Activated CD8-positive, alpha-beta T cell treated with anti-CD3 and anti-CD28 coated beads for 36 hours (primary cell): ENCODE results near the gene TANK. TPM values are rescaled to one million over a fixed set of nuclear protein-coding genes. Genes with fewer than 3 reads are reported as not detected.

ENCODE experiments used
- ATAC-seq: fragments of 200-7000 bp; cut with Tn5 transposase; one replicate; pipeline ENCODE4 v1.10.0; 2021; ENCODE audit warnings: mild to moderate bottlenecking, moderate library complexity
- CTCF ChIA-PET: fragments of 350-600 bp; sonication (Branson Sonifier 250); formaldehyde crosslinking; loops from one replicate; lab custom pipeline; 2021; ENCODE audit warnings: antibody characterized with exemption; lab: Charles Lee
- POLR2A ChIA-PET: fragments of 350-600 bp; sonication (Branson Sonifier 250); formaldehyde crosslinking; loops from one replicate; lab custom pipeline; 2021; ENCODE audit warnings: antibody characterized with exemption; lab: Charles Lee
- DNase-seq: peaks from one replicate; pipeline ENCODE4 v3.0.0-alpha.2; 2020
- H3K27ac Mint-ChIP-seq: one replicate; pipeline ENCODE4 v1.8.0; 2021; ENCODE audit warnings: mild to moderate bottlenecking, mixed read lengths
- H3K27me3 Mint-ChIP-seq: one replicate; pipeline ENCODE4 v1.8.0; 2021; ENCODE audit warnings: mixed read lengths
- H3K36me3 Mint-ChIP-seq: one replicate; pipeline ENCODE4 v1.8.0; 2021; ENCODE audit warnings: low read depth, mixed read lengths
- H3K4me1 Mint-ChIP-seq: one replicate; pipeline ENCODE4 v1.8.0; 2021; ENCODE audit warnings: low read depth, mixed read lengths
- H3K4me3 Mint-ChIP-seq: one replicate; pipeline ENCODE4 v1.8.0; 2021; ENCODE audit warnings: mild to moderate bottlenecking, moderate library complexity, mixed read lengths
- H3K9me3 Mint-ChIP-seq: one replicate; pipeline ENCODE4 v1.8.0; 2021; ENCODE audit warnings: mixed read lengths
- CTCF ChIP-seq: fragments of 200-600 bp; IDR thresholded peaks from one replicate; pipeline ENCODE4 v1.8.0; 2022; ENCODE audit warnings: antibody characterized with exemption, mild to moderate bottlenecking
- intact Hi-C: fragments of 100-400 bp; cut with micrococcal nuclease; formaldehyde crosslinking; loops from one replicate; pipeline ENCODE4 v1.10.0; 2022
- total RNA-seq, 2 experiments: library from RNA; stranded (reverse); gene quantifications; one replicate each; pipeline ENCODE4 v1.2.3, GENCODE V29; 2021

TANK gene
- total RNA-seq, 2 experiments from 2014 or later = 49.2 to 51.6 TPM

- Mint-ChIP-seq H3K9me3 (peaks cover 3% of the 10 kb centered on the region), H3K27me3 (no peaks in the 10 kb centered on the region), H3K4me3 (peak overlapping the region; percentile 85), H3K27ac (peak overlapping the region; percentile 99), H3K36me3 (peaks cover 4% of the 10 kb centered on the region), H3K4me1 (peaks cover 38% of the 10 kb centered on the region)
- no peak for ATAC-seq
- ChIA-PET CTCF (interaction anchor here (0.7 to 2.5 kb wide), 8 partner anchors 11 to 88 kb away, joined by 3 to 27 read pairs (median 3); no protein-coding TSS in a partner anchor), POLR2A (interaction anchor here (0.6 to 1.5 kb wide), 10 partner anchors 15 to 544 kb away, joined by 3 to 5 read pairs (median 3); partner anchors contain the start of gene TANK)
- DNase-seq = no peak
- intact Hi-C loops = loop anchor here (2.0 kb wide), 1 partner anchor 25 kb away; the partner anchor contains the start of gene TANK
- no peak for TF ChIP-seq CTCF
Observed at GRCh38 chr2:161135951-161136593, 24.2 kb upstream of the TANK start.

GRCh38 chr2:161136696-161137324 lies 23.4 kb upstream of the TANK start:
- ChIA-PET CTCF (interaction anchor here (0.7 to 2.5 kb wide), 7 partner anchors 11 to 87 kb away, joined by 3 to 27 read pairs (median 3); no protein-coding TSS in a partner anchor), POLR2A (interaction anchor here (0.7 to 1.5 kb wide), 7 partner anchors 16 to 545 kb away, joined by 3 to 5 read pairs (median 3); no protein-coding TSS in a partner anchor)
- H3K27me3 Mint-ChIP-seq = no peaks in the 10 kb centered on the region
- intact Hi-C loops = loop anchor here (1.0 to 2.0 kb wide), 2 partner anchors 24 to 60 kb away; partner anchors contain the start of gene TANK
- H3K36me3 Mint-ChIP-seq = peaks cover 9% of the 10 kb centered on the region
- DNase-seq (peak; percentile 40), ATAC-seq (peak; percentile 90)
- H3K4me3 Mint-ChIP-seq = peak overlapping the region; percentile 85
- peak overlapping the region; percentile 99 for H3K27ac Mint-ChIP-seq
- TF ChIP-seq CTCF = no peak
- H3K4me1 Mint-ChIP-seq = peaks cover 46% of the 10 kb centered on the region
- peaks cover 9% of the 10 kb centered on the region for H3K9me3 Mint-ChIP-seq

GRCh38 chr2:161138429-161138828 lies 21.8 kb upstream of the TANK start:
- Mint-ChIP-seq H3K9me3 (peaks cover 9% of the 10 kb centered on the region), H3K27me3 (no peaks in the 10 kb centered on the region), H3K27ac (peak overlapping the region; percentile 82), H3K4me1 (peaks cover 62% of the 10 kb centered on the region), H3K4me3 (peak overlapping the region; percentile 85), H3K36me3 (peaks cover 20% of the 10 kb centered on the region)
- ATAC-seq = no peak
- DNase-seq = peak; percentile 27
- intact Hi-C loops = loop anchor here (2.0 kb wide), 1 partner anchor 28 kb away; no protein-coding TSS in a partner anchor
- ChIA-PET CTCF (interaction anchor here (1.1 to 1.3 kb wide), 2 partner anchors 30 to 75 kb away, joined by 3 to 5 read pairs; no protein-coding TSS in a partner anchor), POLR2A (interaction anchor here (0.8 to 1.2 kb wide), 3 partner anchors 15 to 29 kb away, joined by 3 read pairs; no protein-coding TSS in a partner anchor)
- TF ChIP-seq CTCF = no peak

- no peak for TF ChIP-seq CTCF
- Mint-ChIP-seq H3K4me1 (peaks cover 71% of the 10 kb centered on the region), H3K9me3 (peaks cover 11% of the 10 kb centered on the region), H3K27ac (peak overlapping the region; percentile 82), H3K27me3 (no peaks in the 10 kb centered on the region), H3K4me3 (peak overlapping the region; percentile 85), H3K36me3 (peaks cover 25% of the 10 kb centered on the region)
- POLR2A ChIA-PET = interaction anchor here (1.2 kb wide), 1 partner anchor 19 kb away, joined by 3 read pairs; no protein-coding TSS in a partner anchor
- DNase-seq (no peak), ATAC-seq (peak; percentile 14)
- intact Hi-C loops = loop anchor here (2.0 kb wide), 1 partner anchor 27 kb away; no protein-coding TSS in a partner anchor
- CTCF ChIA-PET = interaction anchor here (1.1 to 1.3 kb wide), 2 partner anchors 23 to 76 kb away, joined by 3 to 5 read pairs; no protein-coding TSS in a partner anchor
Observed at GRCh38 chr2:161139098-161139987, 20.9 kb upstream of the TANK start.
